ENCODE results near the gene IL2RA.

The IL2RA gene

GRCh38 chr10:6071181-6072175, 9.3 kb upstream of the IL2RA start:
- H3K4me3 ChIP-seq (ENCODE audit: low read depth, low read length) = no peak overlapping the region
- TF ChIP-seq, protein P1, sequence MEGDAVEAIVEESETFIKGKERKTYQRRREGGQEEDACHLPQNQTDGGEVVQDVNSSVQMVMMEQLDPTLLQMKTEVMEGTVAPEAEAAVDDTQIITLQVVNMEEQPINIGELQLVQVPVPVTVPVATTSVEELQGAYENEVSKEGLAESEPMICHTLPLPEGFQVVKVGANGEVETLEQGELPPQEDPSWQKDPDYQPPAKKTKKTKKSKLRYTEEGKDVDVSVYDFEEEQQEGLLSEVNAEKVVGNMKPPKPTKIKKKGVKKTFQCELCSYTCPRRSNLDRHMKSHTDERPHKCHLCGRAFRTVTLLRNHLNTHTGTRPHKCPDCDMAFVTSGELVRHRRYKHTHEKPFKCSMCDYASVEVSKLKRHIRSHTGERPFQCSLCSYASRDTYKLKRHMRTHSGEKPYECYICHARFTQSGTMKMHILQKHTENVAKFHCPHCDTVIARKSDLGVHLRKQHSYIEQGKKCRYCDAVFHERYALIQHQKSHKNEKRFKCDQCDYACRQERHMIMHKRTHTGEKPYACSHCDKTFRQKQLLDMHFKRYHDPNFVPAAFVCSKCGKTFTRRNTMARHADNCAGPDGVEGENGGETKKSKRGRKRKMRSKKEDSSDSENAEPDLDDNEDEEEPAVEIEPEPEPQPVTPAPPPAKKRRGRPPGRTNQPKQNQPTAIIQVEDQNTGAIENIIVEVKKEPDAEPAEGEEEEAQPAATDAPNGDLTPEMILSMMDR (IDR thresholded peaks at IDR 0.05; ENCODE audit: borderline replicate concordance, insufficient read depth, low read depth, low read length) = no peak

DNA sequence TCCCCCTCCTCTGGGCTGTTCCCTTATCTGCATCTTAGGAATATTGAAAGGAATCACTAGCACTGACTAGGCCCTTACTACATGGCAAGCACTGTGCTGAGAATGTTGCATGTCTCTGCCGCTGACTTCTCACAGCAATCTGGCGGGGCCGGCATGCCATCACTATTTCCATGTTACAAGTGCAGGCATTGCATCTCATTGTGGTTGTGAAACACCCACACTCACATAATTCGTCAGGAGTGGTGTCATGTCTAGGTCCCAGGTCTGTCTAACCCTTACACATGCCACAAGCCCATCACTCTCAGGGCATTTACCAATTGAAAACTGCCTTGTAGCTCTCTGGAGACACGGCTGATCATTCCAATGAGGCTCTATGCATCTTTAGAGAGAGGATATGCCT, 8.5 kb upstream of the IL2RA start:
- no peak overlapping the region for H3K4me3 ChIP-seq (ENCODE audit: low read depth, low read length)
- TF ChIP-seq, protein P1 (IDR thresholded peaks at IDR 0.05; ENCODE audit: borderline replicate concordance, insufficient read depth, low read depth, low read length) = no peak

DNA sequence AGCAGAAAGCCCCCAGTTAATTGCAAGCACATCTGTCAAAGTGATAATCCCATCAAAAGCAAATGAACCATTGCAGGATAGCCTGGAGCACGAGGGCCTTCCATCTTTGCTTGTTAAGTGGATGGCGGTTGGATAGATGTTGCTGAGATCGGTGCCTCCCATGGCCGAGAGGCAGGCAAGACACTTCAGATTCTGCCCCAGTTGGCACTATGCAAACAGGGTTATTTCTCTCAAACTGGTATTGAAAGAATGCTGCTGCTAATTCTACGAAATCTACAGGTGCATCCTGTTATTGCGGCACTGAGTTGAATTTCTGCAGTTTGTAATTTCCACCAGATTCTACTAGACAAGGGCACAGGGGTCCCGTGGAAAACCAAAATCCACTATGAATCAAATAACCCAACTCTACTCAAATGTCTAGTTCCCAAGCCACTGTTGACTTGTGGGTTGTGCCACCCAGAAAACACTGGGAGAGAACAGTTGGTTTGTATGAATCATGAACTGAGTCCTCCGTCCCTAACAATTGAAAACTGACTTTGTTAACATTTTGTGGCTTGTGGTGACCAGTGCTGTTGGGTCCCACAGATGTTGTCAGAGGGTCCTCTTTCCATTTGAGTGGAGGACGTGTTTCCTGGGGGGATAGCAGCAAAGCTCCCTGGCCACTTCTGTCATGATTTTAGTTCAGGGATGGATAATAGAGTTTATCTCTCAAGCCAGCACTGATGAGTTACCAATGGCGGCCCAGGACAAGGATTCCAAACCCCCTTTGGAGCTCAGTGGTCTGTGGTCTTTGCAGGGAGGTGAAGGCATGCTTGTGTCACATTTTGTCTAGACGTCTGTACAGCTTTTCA, 7.1 kb upstream of the IL2RA start:
- H3K4me3 ChIP-seq (ENCODE audit: low read depth, low read length) = no peak overlapping the region
- TF ChIP-seq, protein P1 (IDR thresholded peaks at IDR 0.05; ENCODE audit: borderline replicate concordance, insufficient read depth, low read depth, low read length) = no peak

- TF ChIP-seq, protein P1 (IDR thresholded peaks at IDR 0.05; ENCODE audit: borderline replicate concordance, insufficient read depth, low read depth, low read length) = no peak
- no peak overlapping the region for H3K4me3 ChIP-seq (ENCODE audit: low read depth, low read length)
These were observed 6.3 kb upstream of the IL2RA start for GRCh38 chr10:6068422-6068821.

DNA sequence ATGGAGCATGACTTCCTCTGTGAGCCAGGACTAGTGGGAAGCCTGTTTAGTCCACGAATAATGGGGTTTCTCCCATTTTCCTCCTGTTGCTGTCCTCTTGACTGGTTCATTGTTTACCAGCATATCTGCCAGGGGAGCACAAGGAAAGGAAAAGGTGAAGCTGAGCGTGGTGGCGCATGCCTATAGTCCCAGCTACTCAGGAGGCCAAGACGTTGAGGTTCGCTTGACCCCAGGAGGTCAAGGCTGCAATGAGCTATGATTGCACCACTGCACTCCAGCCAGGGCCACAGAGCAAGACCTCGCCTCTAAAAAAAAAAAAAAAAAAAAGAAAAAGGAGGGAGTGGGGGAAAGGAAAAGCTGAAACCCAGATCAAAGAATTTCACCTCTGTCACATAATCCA, 5.8 kb upstream of the IL2RA start:
- H3K4me3 ChIP-seq (ENCODE audit: low read depth, low read length) = no peak overlapping the region
- TF ChIP-seq, protein P1 (IDR thresholded peaks at IDR 0.05; ENCODE audit: borderline replicate concordance, insufficient read depth, low read depth, low read length) = no peak

DNA sequence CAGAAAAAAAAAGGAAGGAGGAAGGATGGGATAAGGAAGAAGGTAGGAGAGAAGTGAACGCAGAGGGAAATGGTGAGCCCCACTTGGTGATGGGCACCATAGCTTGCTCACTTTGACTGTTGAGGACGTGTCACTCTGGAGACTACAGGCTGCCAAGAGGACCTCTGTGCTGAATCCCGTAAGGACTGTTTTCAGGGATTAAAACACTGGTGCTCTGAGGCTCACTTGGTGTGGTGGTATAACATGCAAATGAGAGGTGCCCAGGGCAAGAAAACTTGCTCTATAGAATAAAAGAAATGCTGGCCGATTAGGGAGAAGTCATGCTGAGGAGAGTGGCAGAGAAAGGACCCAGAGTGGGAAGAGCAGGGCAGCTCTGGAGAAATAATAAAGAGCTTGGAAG, 5.3 kb upstream of the IL2RA start:
- TF ChIP-seq, protein P1 (IDR thresholded peaks at IDR 0.05; ENCODE audit: borderline replicate concordance, insufficient read depth, low read depth, low read length) = no peak
- H3K4me3 ChIP-seq (ENCODE audit: low read depth, low read length) = no peak overlapping the region

Data from GM12875 (cell line).